GM15510 (cell line): ENCODE results near the gene TMED1.

ENCODE experiments used
- POLR2A ChIP-seq: IDR thresholded peaks from 3 replicates; pipeline ENCODE4 v1.6.1; 2011; ENCODE audit warnings: borderline replicate concordance; ENCODE audit not compliant: insufficient read length; ENCODE audit errors: extremely low read depth

Gene TMED1

DNA sequence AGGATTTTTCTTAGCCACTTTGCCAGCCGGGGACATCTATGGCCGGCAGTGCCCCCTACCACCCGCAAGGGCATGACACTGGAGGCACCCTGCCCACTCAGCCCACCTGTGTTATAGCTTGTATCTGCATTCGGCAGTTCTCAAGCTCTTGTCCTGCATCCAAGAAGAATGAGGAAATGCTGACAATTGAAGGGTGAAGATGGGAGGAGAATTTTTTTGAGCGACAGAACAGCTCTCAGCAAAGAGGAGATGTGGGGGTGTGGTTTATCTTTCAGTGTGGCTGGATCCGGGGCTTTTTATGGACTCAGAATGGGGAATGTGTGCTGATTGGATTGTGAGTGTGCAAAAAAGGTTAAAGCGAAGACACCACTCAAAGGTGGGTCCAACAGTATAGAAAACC is 6.8 kb upstream of the TMED1 start:
- TF ChIP-seq POLR2A: no peak

DNA sequence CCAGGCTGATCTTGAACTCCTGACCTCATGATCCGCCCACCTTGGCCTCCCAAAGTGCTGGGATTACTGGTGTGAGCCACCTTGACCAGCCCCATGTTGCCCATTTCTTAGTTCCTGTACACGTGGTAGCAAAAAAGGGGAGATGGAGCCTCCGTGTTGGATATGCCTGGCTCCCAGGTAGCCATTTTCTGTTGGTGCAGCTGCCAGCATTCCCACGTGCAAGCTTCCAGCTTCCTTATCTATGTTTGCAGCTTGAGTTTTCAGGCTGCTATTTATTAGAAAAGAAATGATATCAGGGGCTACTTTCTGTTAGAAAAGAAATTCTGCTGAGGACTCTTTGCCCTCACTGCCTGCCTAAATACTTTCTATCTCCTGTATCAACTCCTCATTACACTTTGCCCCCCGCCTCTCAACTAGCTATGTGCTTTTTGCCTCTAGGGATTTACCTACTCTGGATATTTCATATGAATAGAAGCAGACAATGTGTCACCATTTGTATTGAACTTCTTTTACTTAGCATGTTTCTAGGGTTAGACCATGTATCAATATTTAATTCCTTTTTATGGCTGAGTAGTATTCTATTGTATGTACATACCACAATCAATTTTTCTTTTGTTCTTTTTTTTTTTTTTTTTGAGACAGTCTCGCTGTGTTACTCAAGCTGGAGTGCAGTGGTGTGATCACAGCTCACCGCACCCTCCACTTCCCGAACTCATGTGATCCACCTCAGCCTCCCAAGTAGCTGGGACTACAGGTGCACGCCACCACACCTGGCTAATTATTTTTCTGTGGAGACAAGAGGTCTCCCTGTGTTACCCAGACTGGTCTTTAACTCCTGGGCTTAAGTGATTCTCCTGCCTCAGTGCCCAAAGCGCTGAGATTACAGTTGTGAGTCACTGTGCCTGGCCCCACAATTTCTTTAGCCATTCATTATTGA is 3.4 kb upstream of the TMED1 start:
- no peak for TF ChIP-seq POLR2A

DNA sequence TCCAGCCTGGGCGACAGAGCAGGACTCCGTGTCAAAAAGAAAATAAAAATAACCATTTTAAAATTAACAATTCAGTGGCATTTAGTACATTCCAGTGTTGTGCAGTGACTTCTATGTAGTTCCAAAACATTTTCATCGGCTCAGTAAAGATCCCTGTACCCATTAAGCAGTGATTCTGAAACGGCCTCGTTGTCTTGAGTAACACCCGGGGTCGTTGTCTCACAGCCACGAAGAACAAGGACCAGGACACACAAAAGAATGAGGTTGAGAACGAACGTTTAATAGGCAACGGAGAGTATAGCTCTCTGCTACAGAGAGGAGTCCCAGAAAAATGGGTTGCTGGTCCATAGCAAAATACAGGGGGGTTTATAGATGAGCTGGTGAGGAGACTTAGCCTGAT is 2.4 kb upstream of the TMED1 start:
- no peak for TF ChIP-seq POLR2A

DNA sequence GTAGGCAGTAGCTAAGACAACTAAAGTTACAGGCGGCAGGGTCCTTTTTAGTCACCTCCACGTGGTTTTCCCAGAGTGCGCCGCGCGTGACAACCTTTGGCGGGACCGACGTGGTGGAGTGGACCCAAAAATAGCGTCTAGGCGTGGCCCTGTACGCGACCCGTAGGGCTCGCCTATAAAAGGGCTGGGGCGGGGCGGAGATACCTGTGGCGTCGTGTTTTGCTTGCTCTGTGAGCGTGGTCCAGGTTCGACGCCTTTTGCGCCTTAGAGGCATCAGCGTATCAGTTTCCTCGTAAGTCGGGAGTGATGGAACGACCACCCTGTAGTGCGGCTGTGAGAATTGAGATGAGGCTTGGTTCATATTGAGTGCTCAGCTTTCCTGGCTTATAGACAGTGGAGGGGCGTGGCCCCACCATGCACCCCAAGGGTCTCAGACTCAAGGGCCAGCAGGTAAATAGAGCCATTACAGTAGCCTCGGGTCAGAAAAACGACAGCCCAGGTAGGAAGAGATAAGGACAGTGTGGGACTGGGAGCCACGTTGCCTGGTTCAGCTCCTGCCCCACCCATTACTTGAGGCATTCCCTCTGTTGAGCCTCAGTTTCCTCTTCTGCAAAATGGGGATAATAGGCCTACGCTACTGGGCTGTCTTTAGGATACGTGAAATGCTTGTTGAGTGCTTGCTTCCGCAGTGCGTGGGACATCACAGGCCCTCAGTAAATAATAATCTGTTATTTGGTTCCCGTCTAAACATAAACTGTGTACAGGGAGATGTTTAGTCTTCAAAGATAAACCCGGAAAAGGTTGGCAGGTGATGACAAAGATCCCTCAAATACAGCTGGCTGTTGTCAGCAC is 693 bp upstream of the TMED1 start:
- no peak for TF ChIP-seq POLR2A

DNA sequence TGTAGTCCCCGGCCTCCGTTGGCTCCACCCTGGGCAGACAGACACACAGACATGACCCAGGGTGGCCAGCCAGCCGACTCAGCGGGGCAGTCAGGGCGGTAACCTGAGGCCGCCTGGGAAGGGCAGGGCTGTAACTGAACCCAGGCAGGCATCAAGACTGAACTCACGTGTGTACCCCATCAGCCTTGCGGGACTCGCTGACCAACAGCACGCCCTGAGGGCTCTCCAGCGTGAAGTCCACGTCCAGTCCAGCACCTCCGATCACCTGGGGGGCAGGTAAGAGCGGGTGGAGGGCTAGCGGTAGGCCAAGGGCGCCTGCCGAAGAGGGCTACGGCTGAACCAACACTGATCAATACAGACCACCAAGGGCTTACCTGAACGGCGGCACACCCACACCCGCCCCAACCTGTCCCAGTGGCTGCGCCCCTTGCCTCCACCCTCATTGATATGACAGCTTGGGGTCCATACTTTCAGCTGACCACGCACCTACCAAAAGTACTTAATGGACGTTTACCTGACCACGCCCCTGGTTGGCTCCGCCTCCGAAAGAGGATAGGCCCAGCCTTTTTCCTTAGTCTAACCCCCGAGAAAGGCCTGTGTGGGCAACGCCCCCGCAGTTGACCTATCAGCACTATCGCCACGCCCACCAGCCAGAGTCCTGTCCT is 791 bp downstream of the TMED1 start:
- no peak for TF ChIP-seq POLR2A

DNA sequence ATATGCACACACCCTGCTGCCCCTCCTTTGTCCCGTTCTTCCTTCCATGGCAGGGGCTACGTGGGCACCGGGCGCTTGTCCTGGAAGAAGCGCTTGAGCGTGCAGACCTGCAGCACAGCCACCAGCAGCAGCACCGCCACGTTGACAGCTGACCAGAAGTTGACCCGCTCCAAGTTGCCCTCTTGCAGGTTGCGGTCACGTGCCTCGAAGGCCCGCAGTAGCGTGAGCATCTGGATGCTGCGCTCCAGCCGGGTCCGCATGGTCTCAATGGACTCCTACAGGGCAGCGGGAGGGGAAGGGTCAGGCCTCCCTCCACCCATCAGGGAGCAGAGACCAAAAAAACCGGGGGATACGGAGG is 3.1 kb downstream of the TMED1 start:
- TF ChIP-seq POLR2A: no peak

DNA sequence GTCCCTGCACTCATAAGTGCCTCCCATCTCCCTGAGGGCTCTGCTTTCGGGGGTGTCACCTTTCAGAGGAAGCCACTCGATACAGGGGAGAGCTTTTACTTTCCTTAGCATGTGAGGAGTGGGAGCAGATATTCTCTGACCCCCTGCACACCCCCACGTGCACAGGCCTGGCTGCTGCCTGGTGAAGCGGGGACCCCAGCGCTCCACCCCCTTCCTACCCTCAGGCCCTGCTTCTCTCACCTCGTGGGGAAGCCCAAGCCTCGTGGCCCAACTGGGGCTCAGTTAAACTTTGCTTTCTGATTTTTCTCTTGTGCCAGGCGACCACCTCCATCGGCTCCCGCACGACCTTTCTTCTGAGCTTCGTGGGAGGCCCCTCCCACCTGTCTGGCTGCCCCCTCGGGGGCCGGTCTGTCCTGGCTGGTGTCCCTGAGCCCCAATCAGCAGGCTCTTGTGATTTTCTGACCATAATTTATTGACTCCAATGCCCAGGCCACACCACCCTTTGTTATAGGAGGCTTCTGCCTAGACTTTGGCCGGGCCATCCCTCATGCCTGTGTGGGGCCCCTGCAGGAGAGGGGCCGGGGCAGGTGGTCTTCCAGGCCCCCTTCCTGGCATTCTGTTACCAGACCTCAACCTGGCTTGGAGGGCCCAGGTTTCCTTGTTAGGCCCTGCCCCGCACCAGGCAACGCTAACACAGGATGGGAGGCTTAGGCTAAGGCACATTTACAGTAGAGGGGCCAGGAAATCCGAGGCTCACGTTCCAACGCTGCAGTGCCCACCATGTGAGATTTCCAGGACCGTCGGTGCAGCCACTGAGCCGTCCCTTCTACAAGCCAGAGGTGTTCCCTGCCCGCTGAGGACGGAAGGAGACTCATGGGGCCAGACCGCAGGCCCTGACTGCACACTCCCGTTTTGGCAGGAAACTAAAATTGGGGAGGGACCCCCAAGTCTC is 3.7 kb downstream of the TMED1 start:
- TF ChIP-seq POLR2A: no peak

DNA sequence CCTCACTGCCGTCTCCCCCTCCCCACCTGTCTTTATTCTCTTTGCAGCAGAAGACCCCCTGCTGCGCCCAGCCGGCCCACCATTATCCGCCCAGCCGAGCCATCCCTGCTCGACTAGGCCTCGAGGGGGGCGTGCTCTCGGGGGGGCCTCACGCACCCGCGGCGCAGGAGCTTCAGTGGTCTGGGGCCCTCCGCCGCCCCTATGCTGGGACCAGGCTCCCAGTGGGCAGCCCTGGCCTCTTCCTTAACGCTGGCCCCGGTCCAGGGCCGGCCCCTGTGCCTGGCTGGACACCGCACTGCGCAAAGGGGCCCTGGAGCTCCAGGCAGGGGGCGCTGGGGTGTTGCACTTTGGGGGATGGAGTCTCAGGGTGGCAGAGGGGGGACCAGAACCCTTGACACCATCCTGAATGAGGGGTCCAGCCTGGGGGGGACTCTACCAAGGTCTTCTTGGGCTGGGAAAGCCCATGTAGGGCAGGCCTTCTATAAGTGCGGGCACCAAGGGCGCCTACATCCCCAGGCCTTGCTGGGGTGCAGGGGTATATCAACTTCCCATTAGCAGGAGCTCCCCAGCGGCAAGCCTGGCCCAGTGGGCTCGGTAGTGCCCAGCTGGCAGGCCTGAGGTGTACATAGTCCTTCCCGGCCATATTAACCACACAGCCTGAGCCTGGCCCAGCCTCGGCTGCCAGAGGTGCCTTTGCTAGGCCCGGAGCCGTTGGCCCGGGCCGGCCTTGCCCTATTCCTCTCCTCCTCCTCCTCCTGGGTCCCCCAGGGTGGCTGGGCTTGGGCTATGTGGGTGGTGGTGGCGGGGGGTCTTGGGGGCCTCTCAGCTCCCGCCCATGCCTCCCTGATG is 4.9 kb downstream of the TMED1 start:
- peak; percentile 8 for TF ChIP-seq POLR2A

DNA sequence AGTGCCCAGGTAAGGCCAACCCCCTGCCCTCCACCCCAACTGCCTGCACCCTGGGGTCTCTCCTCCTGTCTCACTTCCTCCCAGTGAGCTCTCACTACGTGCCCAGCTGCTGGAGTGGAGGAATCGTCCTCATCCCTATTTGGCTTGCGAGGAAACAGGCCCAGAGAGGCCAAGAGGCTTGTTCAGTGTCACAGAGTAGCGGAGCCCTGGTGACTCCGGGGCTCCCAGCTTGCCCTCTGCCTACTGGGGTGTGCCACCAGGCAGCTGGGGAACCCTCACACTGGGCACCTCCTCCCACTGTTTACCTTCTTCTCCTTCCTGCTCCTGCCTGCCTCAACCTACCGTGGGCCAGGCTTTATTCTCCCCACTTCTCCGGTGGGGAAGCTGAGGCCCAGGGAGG is 5.6 kb downstream of the TMED1 start:
- no peak for TF ChIP-seq POLR2A

DNA sequence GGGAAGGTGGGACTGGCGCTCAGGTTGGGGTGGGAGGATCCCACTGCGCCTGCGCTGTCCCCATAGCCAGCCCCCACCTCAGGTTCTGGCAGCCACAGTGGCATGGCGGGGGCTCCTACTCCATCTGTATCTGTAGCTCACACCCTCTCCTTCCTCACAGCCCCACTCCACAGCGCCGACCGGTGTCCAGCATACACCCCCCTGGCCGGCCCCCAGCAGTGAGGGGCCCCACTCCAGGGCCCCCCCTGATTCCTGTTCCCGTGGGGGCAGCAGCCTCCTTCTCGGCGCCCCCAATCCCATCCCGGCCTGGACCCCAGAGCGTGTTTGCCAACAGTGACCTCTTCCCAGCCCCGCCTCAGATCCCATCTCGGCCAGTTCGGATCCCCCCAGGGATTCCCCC is 6.0 kb downstream of the TMED1 start:
- TF ChIP-seq POLR2A: no peak

DNA sequence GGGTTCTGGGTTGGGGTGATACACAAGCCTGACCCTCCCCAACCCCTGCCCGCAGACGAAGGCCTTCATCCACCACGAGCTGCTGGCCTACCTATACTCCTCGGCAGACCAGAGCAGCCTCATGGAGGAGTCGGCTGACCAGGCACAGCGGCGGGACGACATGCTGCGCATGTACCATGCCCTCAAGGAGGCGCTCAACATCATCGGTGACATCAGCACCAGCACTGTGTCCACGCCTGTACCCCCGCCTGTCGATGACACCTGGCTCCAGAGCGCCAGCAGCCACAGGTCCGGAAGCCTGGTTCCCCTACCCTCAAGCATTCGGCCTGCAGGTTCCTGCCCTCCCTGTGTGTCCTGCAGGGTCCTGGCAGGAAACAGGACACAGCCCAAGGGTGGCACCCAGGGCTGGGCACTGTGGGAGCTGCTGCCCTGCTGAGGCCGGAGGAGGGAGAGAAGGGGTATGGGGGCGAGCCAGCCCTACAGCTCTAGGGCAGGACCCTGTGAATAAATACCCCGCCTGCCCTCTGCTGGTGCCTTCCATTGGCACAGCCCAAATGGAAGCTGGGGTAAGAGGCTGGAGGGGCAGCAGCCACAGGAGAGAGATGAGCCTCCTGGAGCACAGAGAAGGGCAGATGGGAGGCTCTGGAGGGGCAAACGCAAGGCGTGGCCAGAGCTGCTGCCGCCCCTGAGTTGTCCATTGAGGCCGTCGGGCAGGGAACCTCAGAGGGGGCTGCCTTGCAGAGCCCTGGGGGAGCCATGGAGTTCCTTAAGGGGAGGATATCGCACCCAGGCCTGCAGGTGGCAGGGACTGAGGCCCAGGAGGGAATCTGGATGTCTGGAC is 6.8 kb downstream of the TMED1 start:
- no peak for TF ChIP-seq POLR2A

DNA sequence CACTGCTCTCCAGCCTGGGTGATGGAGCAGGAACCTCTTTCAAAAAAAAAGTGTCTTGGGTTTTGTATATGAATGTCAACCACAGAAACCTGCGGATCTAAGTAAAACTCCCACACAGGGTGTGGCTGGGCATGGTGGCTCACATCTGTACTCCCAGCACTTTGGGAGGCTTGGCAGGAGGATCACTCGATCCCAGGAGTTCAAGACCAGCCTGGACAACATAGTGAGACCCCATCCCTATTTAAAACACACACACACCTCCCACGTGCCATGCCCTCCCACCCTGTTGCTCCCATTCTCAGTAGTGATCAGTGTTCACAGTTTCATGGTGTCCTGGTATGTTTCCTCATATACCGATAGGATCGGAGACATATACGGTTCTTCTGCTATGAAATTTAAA is 9.2 kb downstream of the TMED1 start:
- no peak for TF ChIP-seq POLR2A
